GM12874 (cell line): ENCODE measurements around the gene DESI1.

Source experiments
- TF ChIP-seq, protein P1 (sequence below): IDR thresholded peaks from 2 replicates; pipeline ENCODE4 v1.5.1; 2011; ENCODE audit warnings: low read depth, mild to moderate bottlenecking, control low read depth, low read length, moderate library complexity; ENCODE audit not compliant: insufficient read depth

DESI1 gene

GRCh38 chr22:41647771-41648170, 26.9 kb upstream of the DESI1 start:
- TF ChIP-seq, protein P1, sequence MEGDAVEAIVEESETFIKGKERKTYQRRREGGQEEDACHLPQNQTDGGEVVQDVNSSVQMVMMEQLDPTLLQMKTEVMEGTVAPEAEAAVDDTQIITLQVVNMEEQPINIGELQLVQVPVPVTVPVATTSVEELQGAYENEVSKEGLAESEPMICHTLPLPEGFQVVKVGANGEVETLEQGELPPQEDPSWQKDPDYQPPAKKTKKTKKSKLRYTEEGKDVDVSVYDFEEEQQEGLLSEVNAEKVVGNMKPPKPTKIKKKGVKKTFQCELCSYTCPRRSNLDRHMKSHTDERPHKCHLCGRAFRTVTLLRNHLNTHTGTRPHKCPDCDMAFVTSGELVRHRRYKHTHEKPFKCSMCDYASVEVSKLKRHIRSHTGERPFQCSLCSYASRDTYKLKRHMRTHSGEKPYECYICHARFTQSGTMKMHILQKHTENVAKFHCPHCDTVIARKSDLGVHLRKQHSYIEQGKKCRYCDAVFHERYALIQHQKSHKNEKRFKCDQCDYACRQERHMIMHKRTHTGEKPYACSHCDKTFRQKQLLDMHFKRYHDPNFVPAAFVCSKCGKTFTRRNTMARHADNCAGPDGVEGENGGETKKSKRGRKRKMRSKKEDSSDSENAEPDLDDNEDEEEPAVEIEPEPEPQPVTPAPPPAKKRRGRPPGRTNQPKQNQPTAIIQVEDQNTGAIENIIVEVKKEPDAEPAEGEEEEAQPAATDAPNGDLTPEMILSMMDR: no peak

GRCh38 chr22:41642331-41643110, 21.7 kb upstream of the DESI1 start:
- TF ChIP-seq, protein P1: no peak

DNA sequence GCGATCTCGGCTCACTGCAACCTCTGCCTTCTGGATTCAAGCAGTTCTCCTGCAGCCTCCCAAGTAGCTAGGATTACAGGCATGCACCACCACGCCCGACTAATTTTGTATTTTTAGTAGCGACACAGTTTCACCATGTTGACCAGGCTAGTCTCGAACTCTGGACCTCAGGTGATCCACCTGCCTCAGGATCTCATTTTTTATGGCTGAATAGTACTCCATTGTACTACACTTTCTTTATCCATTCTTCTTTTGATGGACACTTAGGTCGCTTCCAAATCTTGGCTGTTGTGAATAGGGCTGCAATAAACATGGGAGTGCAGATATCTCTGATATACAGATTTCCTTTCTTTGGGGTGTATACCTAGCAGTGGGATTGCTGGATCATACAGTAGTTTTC, 21.0 kb upstream of the DESI1 start:
- TF ChIP-seq, protein P1: no peak

GRCh38 chr22:41638748-41639147, 17.9 kb upstream of the DESI1 start:
- TF ChIP-seq, protein P1: no peak

GRCh38 chr22:41638124-41638523, 17.3 kb upstream of the DESI1 start:
- TF ChIP-seq, protein P1: no peak

- TF ChIP-seq, protein P1: no peak
Measured at GRCh38 chr22:41636467-41636866, 15.6 kb upstream of the DESI1 start.

GRCh38 chr22:41625577-41625976, 4.7 kb upstream of the DESI1 start:
- TF ChIP-seq, protein P1: no peak
